HG02798 (cell line): ENCODE data around the gene PARD6B.
"Not testable (repeated sequence)": the region's sequence is repeated elsewhere in the genome, so short reads cannot be mapped to it uniquely, and the experiment has no call there.

ENCODE experiments used
- ATAC-seq: cut with Tn5 transposase; IDR thresholded peaks from one replicate; pipeline ENCODE4 v1.9.1; 2021; ENCODE audit warnings: mild to moderate bottlenecking; ENCODE audit not compliant: unreplicated experiment, poor library complexity

PARD6B gene

GRCh38 chr20:50701041-50701963 is 30.1 kb upstream of the PARD6B start:
- no peak for ATAC-seq

- ATAC-seq, result not testable (repeated sequence)
Measured at GRCh38 chr20:50703651-50704438, 27.5 kb upstream of the PARD6B start.

DNA sequence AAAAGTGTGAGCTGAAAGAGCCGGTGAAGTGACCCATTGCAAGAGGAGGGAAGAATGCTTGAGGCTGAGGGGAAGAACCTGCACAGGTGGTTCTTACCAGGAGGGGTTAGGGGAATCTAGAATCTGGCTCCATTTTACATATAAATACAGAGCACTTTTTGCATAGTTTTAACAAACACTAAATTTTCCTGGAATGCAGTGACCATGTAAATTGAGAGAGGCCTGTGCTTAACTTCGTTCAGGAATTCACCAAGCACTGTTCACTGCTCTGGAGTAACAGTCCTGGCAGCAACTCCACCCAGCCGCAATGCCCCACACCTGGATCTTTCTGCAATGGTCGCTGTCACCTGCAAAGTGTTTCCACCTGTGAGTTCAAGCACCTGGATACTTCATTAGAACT is 26.9 kb upstream of the PARD6B start:
- no peak for ATAC-seq

- no peak for ATAC-seq
Measured at GRCh38 chr20:50704971-50705370, 26.4 kb upstream of the PARD6B start.

DNA sequence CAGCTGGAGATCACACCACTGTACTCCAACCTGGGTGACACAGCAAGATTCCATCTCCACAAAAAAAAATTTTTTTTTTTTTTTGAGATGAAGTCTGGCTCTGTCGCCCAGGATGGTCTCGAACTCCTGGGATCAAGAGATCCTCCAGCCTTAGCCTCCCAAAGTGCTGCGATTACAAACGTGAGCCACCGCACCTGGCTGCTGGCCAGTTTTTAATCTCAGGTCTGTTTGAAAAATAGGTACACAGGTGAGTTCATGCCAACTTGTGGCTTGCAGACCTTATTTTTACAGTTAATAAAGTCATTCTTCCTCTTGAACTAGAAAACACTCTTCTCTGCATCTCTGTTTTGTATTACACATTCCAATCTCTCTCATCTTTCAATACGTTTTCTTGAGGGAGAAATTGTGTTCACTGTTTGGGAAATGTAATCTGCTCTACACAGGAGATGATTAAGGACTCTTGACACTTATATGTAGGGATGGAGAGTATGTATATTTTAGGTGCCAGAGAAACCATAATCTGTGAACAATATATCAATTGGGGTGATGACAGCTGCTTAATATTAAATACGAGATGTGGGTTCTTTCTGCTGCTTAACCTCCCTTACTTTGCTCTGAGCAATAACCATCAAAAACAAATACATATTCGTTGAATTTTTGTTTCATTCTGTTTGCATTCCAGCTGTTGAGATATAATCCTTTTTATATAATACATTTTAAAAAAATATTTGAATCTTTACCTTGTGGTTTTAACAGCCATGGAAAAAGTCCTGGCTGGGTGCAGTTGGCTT is 22.3 kb upstream of the PARD6B start:
- ATAC-seq, result no peak

- ATAC-seq, result no peak
Measured at GRCh38 chr20:50709636-50709973, 21.8 kb upstream of the PARD6B start.

DNA sequence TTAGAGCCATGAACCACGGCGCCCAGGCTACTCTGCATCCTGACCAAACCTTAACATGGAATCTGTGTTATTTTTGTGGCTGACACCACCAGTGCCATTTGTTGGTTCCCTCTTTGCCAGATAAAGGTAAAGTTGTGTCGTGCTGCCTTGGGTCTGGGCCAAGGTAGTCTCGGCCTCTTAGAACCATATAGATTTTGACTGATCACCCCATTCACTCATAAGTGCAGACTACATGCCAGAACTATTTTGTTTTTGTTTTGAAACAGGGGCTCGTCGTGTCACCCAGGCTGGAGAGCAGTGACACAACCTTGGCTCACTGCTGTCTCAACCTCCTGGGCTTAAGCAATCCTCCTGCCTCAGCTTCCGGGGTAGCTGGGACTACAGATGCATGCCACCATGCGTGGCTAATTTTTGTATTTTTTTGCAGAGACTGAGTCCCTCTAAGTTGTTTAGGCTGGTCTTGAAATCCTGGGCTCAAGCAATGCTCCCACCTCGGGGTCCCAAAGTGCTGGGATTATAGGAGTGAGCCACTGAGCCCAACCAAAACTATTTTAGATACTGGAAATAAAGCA is 20.8 kb upstream of the PARD6B start:
- ATAC-seq, result no peak

- ATAC-seq, result no peak
Measured at GRCh38 chr20:50711113-50711825, 20.1 kb upstream of the PARD6B start.

GRCh38 chr20:50712771-50713656 is 18.4 kb upstream of the PARD6B start:
- no peak for ATAC-seq

GRCh38 chr20:50713657-50714101 is 17.7 kb upstream of the PARD6B start:
- ATAC-seq, result no peak

GRCh38 chr20:50714426-50714825 is 17.0 kb upstream of the PARD6B start:
- ATAC-seq, result not testable (repeated sequence)

DNA sequence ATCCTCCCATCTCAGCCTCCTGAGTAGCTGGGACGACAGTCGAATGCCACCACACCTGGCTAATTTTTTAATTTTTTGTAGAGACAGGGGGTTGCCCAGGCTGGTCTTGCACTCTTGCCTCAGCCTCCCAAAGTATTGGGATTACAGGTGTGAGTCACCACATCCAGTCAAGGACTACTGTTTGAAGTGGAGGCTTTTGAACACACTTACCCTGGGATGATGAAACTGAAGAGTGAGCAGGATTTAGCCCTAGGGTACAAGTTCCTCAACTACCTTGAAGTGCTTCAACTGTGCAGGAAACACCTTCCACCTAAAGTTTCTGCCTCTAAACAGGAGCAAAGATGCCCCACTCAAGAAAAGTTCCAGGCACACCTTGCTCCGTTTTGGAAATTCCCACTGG is 15.7 kb upstream of the PARD6B start:
- ATAC-seq, result no peak

- ATAC-seq, result no peak
Measured at GRCh38 chr20:50716518-50716917, 14.9 kb upstream of the PARD6B start.

- no peak for ATAC-seq
Measured at GRCh38 chr20:50717312-50717711, 14.1 kb upstream of the PARD6B start.

GRCh38 chr20:50717974-50718761 is 13.2 kb upstream of the PARD6B start:
- no peak for ATAC-seq

- ATAC-seq, result no peak
Measured at GRCh38 chr20:50719328-50719727, 12.1 kb upstream of the PARD6B start.

GRCh38 chr20:50720026-50720425 is 11.4 kb upstream of the PARD6B start:
- no peak for ATAC-seq

GRCh38 chr20:50720582-50720981 is 10.8 kb upstream of the PARD6B start:
- ATAC-seq, result no peak
